C4-2B (cell line): ENCODE results near the gene ABI1.

Experiments used
- H3K27ac ChIP-seq: fragments of 450-650 bp; 2 replicates; pipeline ENCODE4 v1.5.1; 2017
- ZFX ChIP-seq: fragments of 450-650 bp; IDR thresholded peaks from 2 replicates; pipeline ENCODE4 v1.6.1; 2017
- TF ChIP-seq, protein P1 (sequence below): fragments of 450-650 bp; conservative IDR thresholded peaks from 2 replicates; pipeline ENCODE4 v1.5.1; 2017; ENCODE audit warnings: mild to moderate bottlenecking

Gene ABI1

GRCh38 chr10:26801831-26802230, 58.9 kb downstream of the ABI1 start:
- TF ChIP-seq, protein P1, sequence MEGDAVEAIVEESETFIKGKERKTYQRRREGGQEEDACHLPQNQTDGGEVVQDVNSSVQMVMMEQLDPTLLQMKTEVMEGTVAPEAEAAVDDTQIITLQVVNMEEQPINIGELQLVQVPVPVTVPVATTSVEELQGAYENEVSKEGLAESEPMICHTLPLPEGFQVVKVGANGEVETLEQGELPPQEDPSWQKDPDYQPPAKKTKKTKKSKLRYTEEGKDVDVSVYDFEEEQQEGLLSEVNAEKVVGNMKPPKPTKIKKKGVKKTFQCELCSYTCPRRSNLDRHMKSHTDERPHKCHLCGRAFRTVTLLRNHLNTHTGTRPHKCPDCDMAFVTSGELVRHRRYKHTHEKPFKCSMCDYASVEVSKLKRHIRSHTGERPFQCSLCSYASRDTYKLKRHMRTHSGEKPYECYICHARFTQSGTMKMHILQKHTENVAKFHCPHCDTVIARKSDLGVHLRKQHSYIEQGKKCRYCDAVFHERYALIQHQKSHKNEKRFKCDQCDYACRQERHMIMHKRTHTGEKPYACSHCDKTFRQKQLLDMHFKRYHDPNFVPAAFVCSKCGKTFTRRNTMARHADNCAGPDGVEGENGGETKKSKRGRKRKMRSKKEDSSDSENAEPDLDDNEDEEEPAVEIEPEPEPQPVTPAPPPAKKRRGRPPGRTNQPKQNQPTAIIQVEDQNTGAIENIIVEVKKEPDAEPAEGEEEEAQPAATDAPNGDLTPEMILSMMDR: no peak
- no peak for TF ChIP-seq ZFX

DNA sequence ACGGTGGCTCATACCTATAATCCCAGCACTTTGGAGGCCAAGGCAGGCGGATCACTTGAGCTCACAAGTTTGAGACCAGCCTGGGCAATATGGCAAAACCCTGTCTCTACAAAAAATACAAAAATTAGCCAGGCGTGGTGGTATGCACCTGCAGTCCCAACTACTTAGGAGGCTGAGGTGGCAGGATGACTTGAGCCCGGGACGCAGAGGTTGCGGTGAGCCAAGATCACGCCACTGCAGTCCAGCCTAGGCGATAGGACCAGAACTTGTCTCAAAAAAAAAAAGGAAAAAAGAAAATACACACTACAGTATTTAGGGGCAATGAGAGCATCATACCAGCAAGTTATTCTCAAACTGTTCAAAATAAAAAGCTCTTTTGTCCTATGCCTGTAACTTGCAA, 59.5 kb downstream of the ABI1 start:
- H3K27ac ChIP-seq: no peak overlapping the region
- no peak for TF ChIP-seq ZFX
- TF ChIP-seq, protein P1: no peak

More at GRCh38 chr10:26801831-26802230, 58.9 kb downstream of the ABI1 start:
- no peak overlapping the region for H3K27ac ChIP-seq

DNA sequence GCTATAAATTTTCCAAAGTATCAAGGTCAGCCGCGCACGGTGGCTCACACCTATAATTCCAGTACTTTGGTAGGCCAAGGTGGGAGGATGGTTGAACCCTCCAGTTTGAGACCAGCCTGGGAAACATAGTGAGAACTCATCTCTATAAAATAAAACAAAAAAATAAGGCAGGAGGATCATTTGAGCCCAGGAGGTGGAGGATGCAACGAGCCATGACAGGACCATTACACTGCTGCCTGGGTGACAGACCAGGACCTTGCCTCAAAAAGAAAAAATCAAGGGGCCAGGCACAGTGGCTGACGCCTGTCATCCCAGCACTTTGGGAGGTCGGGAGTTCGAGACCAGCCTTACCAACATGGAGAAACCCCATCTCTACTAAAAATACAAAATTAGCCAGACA, 60.3 kb downstream of the ABI1 start:
- no peak overlapping the region for H3K27ac ChIP-seq
- TF ChIP-seq, protein P1: no peak
- TF ChIP-seq ZFX: no peak

DNA sequence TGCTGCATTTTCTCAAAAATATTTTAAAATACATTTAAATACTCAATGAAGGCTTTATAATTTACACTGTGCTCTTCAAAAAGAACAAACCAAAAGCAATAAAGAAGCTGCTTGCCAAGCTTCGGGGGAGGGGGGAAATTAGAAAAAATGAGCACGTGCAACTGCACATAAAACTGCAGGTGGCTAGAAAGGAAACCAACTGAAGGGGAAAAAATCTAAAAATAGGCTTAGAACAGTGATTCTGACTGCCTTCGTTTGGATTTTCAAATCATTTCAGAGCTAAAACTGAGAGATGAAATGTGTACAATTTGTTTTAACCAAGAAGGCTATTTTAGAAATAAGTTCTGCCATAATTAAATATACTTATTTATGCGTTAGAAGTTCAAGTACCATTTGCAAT, 61.4 kb downstream of the ABI1 start:
- H3K27ac ChIP-seq: no peak overlapping the region
- TF ChIP-seq, protein P1: no peak
- no peak for TF ChIP-seq ZFX

- H3K27ac ChIP-seq: no peak overlapping the region
- TF ChIP-seq, protein P1: no peak
- no peak for TF ChIP-seq ZFX
Measured at GRCh38 chr10:26798298-26798697, 62.5 kb downstream of the ABI1 start.

DNA sequence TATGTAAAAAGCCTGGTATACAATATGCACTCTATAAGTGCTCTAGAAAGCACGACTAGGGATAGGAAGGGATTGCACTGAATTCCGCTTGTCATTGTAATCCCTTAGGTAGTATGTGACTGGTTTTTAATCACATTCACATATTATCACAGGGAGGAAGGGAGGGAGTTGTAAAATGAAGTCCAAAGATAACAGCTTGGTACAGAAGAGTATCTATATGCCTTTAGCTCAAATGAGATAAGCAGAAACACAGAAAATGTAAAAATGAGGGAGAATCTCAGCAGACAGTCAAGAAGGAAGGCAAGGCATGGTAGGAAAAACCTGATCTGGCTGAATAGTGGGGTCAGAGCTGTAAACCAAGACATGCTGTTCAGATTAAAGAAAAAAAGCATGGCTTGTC, 63.4 kb downstream of the ABI1 start:
- no peak for TF ChIP-seq ZFX
- TF ChIP-seq, protein P1: no peak
- H3K27ac ChIP-seq: no peak overlapping the region

- TF ChIP-seq ZFX: no peak
- TF ChIP-seq, protein P1: no peak
- no peak overlapping the region for H3K27ac ChIP-seq
Measured at GRCh38 chr10:26792758-26793495, 67.8 kb downstream of the ABI1 start.
